Ishikawa (cell line): ENCODE measurements around the gene HMGCS1.

Experiments
- CEBPB ChIP-seq: IDR thresholded peaks from 2 replicates; pipeline ENCODE4 v1.6.1; 2012
- CREB1 ChIP-seq: IDR thresholded peaks from 2 replicates; pipeline ENCODE4 v1.6.1; 2012; ENCODE audit warnings: low read depth
- EGR1 ChIP-seq: IDR thresholded peaks from 2 replicates; pipeline ENCODE4 v1.6.1; 2012
- EP300 ChIP-seq: IDR thresholded peaks from 2 replicates; pipeline ENCODE4 v1.6.1; 2012; ENCODE audit warnings: borderline replicate concordance
- FOXM1 ChIP-seq: IDR thresholded peaks from 2 replicates; pipeline ENCODE4 v1.6.1; 2012; ENCODE audit warnings: low read depth, borderline replicate concordance
- MAX ChIP-seq: IDR thresholded peaks from 2 replicates; pipeline ENCODE4 v1.6.1; 2012
- NFIC ChIP-seq: IDR thresholded peaks from 2 replicates; pipeline ENCODE4 v1.6.1; 2012
- RAD21 ChIP-seq: IDR thresholded peaks from 2 replicates; pipeline ENCODE4 v1.6.1; 2012; ENCODE audit warnings: low read depth
- REST ChIP-seq: IDR thresholded peaks from 2 replicates; pipeline ENCODE4 v1.6.1; 2012; ENCODE audit warnings: low read depth, mild to moderate bottlenecking
- TAF1 ChIP-seq: IDR thresholded peaks from 2 replicates; pipeline ENCODE4 v1.6.1; 2012; ENCODE audit warnings: low read depth, mild to moderate bottlenecking
- TCF12 ChIP-seq: IDR thresholded peaks from 2 replicates; pipeline ENCODE4 v1.6.1; 2012; ENCODE audit warnings: low read depth
- TEAD4 ChIP-seq: IDR thresholded peaks from 2 replicates; pipeline ENCODE4 v1.6.1; 2012
- USF1 ChIP-seq: IDR thresholded peaks from 2 replicates; pipeline ENCODE4 v1.6.1; 2012
- YY1 ChIP-seq: IDR thresholded peaks from 2 replicates; pipeline ENCODE4 v1.6.1; 2012; ENCODE audit warnings: low read depth
- ZBTB7A ChIP-seq: IDR thresholded peaks from 2 replicates; pipeline ENCODE4 v1.6.1; 2012; ENCODE audit warnings: low read depth

The HMGCS1 gene

GRCh38 chr5:43303242-43303641, 10.0 kb downstream of the HMGCS1 start:
- TF ChIP-seq CREB1 (no peak), EP300 (no peak), EGR1 (no peak), YY1 (no peak), TEAD4 (no peak), CEBPB (no peak), TCF12 (no peak), USF1 (no peak), REST (no peak), ZBTB7A (no peak), RAD21 (no peak), MAX (no peak)

GRCh38 chr5:43302481-43302880, 10.7 kb downstream of the HMGCS1 start:
- TF ChIP-seq TCF12 (no peak), ZBTB7A (no peak), TEAD4 (no peak), EP300 (no peak), NFIC (no peak), TAF1 (no peak), YY1 (no peak), RAD21 (no peak), FOXM1 (no peak), EGR1 (no peak)

GRCh38 chr5:43301653-43302091, 11.5 kb downstream of the HMGCS1 start:
- TF ChIP-seq YY1, result no peak
- no peak for TF ChIP-seq FOXM1
- TF ChIP-seq CEBPB, result no peak
- no peak for TF ChIP-seq MAX
- TF ChIP-seq NFIC, result no peak
- TF ChIP-seq EP300, result no peak
- no peak for TF ChIP-seq ZBTB7A
- no peak for TF ChIP-seq TCF12
- TF ChIP-seq USF1, result no peak
- no peak for TF ChIP-seq REST
- no peak for TF ChIP-seq EGR1
- no peak for TF ChIP-seq CREB1
- TF ChIP-seq TAF1, result no peak
- no peak for TF ChIP-seq TEAD4
- TF ChIP-seq RAD21, result no peak

GRCh38 chr5:43300112-43300511, 13.1 kb downstream of the HMGCS1 start:
- TF ChIP-seq ZBTB7A, result no peak
- no peak for TF ChIP-seq EGR1
- TF ChIP-seq REST, result no peak
- TF ChIP-seq CEBPB, result no peak
- no peak for TF ChIP-seq RAD21
- no peak for TF ChIP-seq FOXM1
- TF ChIP-seq EP300, result no peak
- TF ChIP-seq TCF12, result no peak
- no peak for TF ChIP-seq NFIC
- no peak for TF ChIP-seq CREB1
- TF ChIP-seq USF1, result no peak
- no peak for TF ChIP-seq TAF1
- TF ChIP-seq MAX, result no peak
- no peak for TF ChIP-seq YY1
- TF ChIP-seq TEAD4, result no peak

GRCh38 chr5:43298443-43298842, 14.8 kb downstream of the HMGCS1 start:
- TF ChIP-seq TAF1, result no peak
- no peak for TF ChIP-seq YY1
- no peak for TF ChIP-seq MAX
- TF ChIP-seq TCF12, result no peak
- no peak for TF ChIP-seq REST
- no peak for TF ChIP-seq EGR1
- TF ChIP-seq RAD21, result no peak
- TF ChIP-seq USF1, result no peak
- TF ChIP-seq ZBTB7A, result no peak
- no peak for TF ChIP-seq CEBPB
- no peak for TF ChIP-seq EP300
- TF ChIP-seq NFIC, result no peak
- no peak for TF ChIP-seq FOXM1
- TF ChIP-seq CREB1, result no peak
- no peak for TF ChIP-seq TEAD4
